HEK293 (cell line): Measurements from ENCODE around the gene EVI5L.

Source experiments
- GLI2 ChIP-seq: fragments of 450-650 bp; formaldehyde crosslinking; IDR thresholded peaks from 2 replicates; pipeline ENCODE4; 2017; ENCODE audit warnings: missing biosample characterization, missing genetic modification characterization, low read depth, borderline replicate concordance
- OVOL3 ChIP-seq: fragments of 450-650 bp; formaldehyde crosslinking; IDR thresholded peaks from 2 replicates; pipeline ENCODE4 v1.5.1; 2016; ENCODE audit warnings: missing biosample characterization, missing genetic modification characterization
- RBAK ChIP-seq: fragments of 450-650 bp; formaldehyde crosslinking; IDR thresholded peaks from 2 replicates; pipeline ENCODE4 v1.5.1; 2016; ENCODE audit warnings: missing biosample characterization, missing genetic modification characterization
- ZBTB10 ChIP-seq: fragments of 450-650 bp; formaldehyde crosslinking; IDR thresholded peaks from 2 replicates; pipeline ENCODE4 v1.5.1; 2016; ENCODE audit warnings: missing biosample characterization, missing genetic modification characterization
- ZBTB44 ChIP-seq: fragments of 450-650 bp; IDR thresholded peaks from 2 replicates; pipeline ENCODE4 v1.5.1; 2018; ENCODE audit warnings: missing biosample characterization, mild to moderate bottlenecking, missing genetic modification characterization
- ZBTB48 ChIP-seq: fragments of 450-650 bp; formaldehyde crosslinking; IDR thresholded peaks from 2 replicates; pipeline ENCODE4 v1.5.1; 2016; ENCODE audit warnings: missing biosample characterization, missing genetic modification characterization
- ZFP3 ChIP-seq: fragments of 450-650 bp; formaldehyde crosslinking; IDR thresholded peaks from 2 replicates; pipeline ENCODE4 v1.5.1; 2016; ENCODE audit warnings: low read depth, missing biosample characterization, missing genetic modification characterization
- ZNF121 ChIP-seq: fragments of 450-650 bp; formaldehyde crosslinking; IDR thresholded peaks from 2 replicates; pipeline ENCODE4 v1.5.1; 2016; ENCODE audit warnings: missing biosample characterization, missing genetic modification characterization
- ZNF132 ChIP-seq: fragments of 450-650 bp; formaldehyde crosslinking; IDR thresholded peaks from 2 replicates; pipeline ENCODE4 v1.5.1; 2017; ENCODE audit warnings: missing biosample characterization, missing genetic modification characterization, borderline replicate concordance
- ZNF169 ChIP-seq: fragments of 450-650 bp; formaldehyde crosslinking; IDR thresholded peaks from 2 replicates; pipeline ENCODE4 v1.5.1; 2016; ENCODE audit warnings: missing biosample characterization, missing genetic modification characterization
- ZNF175 ChIP-seq: fragments of 450-650 bp; formaldehyde crosslinking; IDR thresholded peaks from 2 replicates; pipeline ENCODE4 v1.5.1; 2016; ENCODE audit warnings: missing biosample characterization, missing genetic modification characterization
- ZNF2 ChIP-seq: fragments of 450-650 bp; formaldehyde crosslinking; IDR thresholded peaks from 2 replicates; pipeline ENCODE4 v1.5.1; 2016; ENCODE audit warnings: missing biosample characterization, missing genetic modification characterization
- ZNF24 ChIP-seq: fragments of 450-650 bp; formaldehyde crosslinking; IDR thresholded peaks from 2 replicates; pipeline ENCODE4 v1.5.1; 2016; ENCODE audit warnings: missing biosample characterization, missing genetic modification characterization
- ZNF266 ChIP-seq: fragments of 450-650 bp; formaldehyde crosslinking; IDR thresholded peaks from 2 replicates; pipeline ENCODE4 v1.5.1; 2016; ENCODE audit warnings: missing biosample characterization, missing genetic modification characterization, low read depth
- ZNF350 ChIP-seq: fragments of 450-650 bp; formaldehyde crosslinking; IDR thresholded peaks from 2 replicates; pipeline ENCODE4 v1.5.0; 2017; ENCODE audit warnings: missing biosample characterization, mild to moderate bottlenecking, missing genetic modification characterization
- ZNF426 ChIP-seq: fragments of 450-650 bp; formaldehyde crosslinking; IDR thresholded peaks from 2 replicates; pipeline ENCODE4 v1.5.1; 2017; ENCODE audit warnings: missing biosample characterization, missing genetic modification characterization, mild to moderate bottlenecking, inconsistent platforms, moderate library complexity
- ZNF488 ChIP-seq: fragments of 450-650 bp; formaldehyde crosslinking; IDR thresholded peaks from 2 replicates; pipeline ENCODE4 v1.5.1; 2016; ENCODE audit warnings: missing biosample characterization, missing genetic modification characterization
- ZNF518A ChIP-seq: fragments of 450-650 bp; formaldehyde crosslinking; conservative IDR thresholded peaks from 2 replicates; pipeline ENCODE4 v1.5.1; 2016; ENCODE audit warnings: low read depth, missing biosample characterization, missing genetic modification characterization
- ZNF555 ChIP-seq: fragments of 450-650 bp; formaldehyde crosslinking; conservative IDR thresholded peaks from 2 replicates; pipeline ENCODE4 v1.5.1; 2017; ENCODE audit warnings: missing biosample characterization, mild to moderate bottlenecking, missing genetic modification characterization, inconsistent platforms
- ZNF580 ChIP-seq: fragments of 450-650 bp; formaldehyde crosslinking; IDR thresholded peaks from 2 replicates; pipeline ENCODE4 v1.5.1; 2016; ENCODE audit warnings: missing biosample characterization, missing genetic modification characterization
- ZNF585B ChIP-seq: fragments of 450-650 bp; formaldehyde crosslinking; IDR thresholded peaks from 2 replicates; pipeline ENCODE4 v1.5.1; 2016; ENCODE audit warnings: missing biosample characterization, missing genetic modification characterization
- ZNF658 ChIP-seq: fragments of 450-650 bp; formaldehyde crosslinking; IDR thresholded peaks from 2 replicates; pipeline ENCODE4; 2016; ENCODE audit warnings: missing biosample characterization, missing genetic modification characterization
- ZNF664 ChIP-seq: fragments of 450-650 bp; formaldehyde crosslinking; IDR thresholded peaks from 2 replicates; pipeline ENCODE4 v1.5.1; 2016; ENCODE audit warnings: missing biosample characterization, missing genetic modification characterization
- ZNF704 ChIP-seq: fragments of 450-650 bp; formaldehyde crosslinking; IDR thresholded peaks from 2 replicates; pipeline ENCODE4 v1.5.1; 2016; ENCODE audit warnings: missing biosample characterization, missing genetic modification characterization

Gene EVI5L

GRCh38 chr19:7871437-7872305 is 41.7 kb downstream of the EVI5L start (continued):
- no peak for TF ChIP-seq ZNF518A
- TF ChIP-seq ZBTB48 (tag by site-specific recombination), result no peak
- no peak for TF ChIP-seq ZNF585B (tag by site-specific recombination)
- TF ChIP-seq ZNF664 (tag by site-specific recombination), result no peak
- no peak for TF ChIP-seq RBAK (tag by site-specific recombination)
- TF ChIP-seq ZBTB44 (tag by site-specific recombination), result no peak
- no peak for TF ChIP-seq ZNF350
- no peak for TF ChIP-seq ZBTB10
- TF ChIP-seq ZNF175 (tag by site-specific recombination), result no peak
- no peak for TF ChIP-seq ZNF555 (tag by site-specific recombination)
- TF ChIP-seq ZNF488 (tag by site-specific recombination), result no peak
- TF ChIP-seq ZNF704 (tag by site-specific recombination), result no peak
- no peak for TF ChIP-seq ZNF580 (tag by site-specific recombination)
- no peak for TF ChIP-seq ZNF266 (tag by site-specific recombination)
- TF ChIP-seq OVOL3, result no peak
- no peak for TF ChIP-seq ZNF426
- no peak for TF ChIP-seq ZNF658 (tag by site-specific recombination)
- TF ChIP-seq ZNF24, result no peak
- TF ChIP-seq ZFP3 (tag by site-specific recombination), result no peak
- TF ChIP-seq ZNF169 (tag by site-specific recombination), result no peak
- TF ChIP-seq ZNF2, result no peak; the same call in 1 of the 2 replicates
- TF ChIP-seq ZNF132 (tag by site-specific recombination), result no peak
- no peak for TF ChIP-seq GLI2 (tag by site-specific recombination)
- TF ChIP-seq ZNF121 (tag by site-specific recombination), result no peak
